ENCODE data around the gene PLPPR3.

DNA sequence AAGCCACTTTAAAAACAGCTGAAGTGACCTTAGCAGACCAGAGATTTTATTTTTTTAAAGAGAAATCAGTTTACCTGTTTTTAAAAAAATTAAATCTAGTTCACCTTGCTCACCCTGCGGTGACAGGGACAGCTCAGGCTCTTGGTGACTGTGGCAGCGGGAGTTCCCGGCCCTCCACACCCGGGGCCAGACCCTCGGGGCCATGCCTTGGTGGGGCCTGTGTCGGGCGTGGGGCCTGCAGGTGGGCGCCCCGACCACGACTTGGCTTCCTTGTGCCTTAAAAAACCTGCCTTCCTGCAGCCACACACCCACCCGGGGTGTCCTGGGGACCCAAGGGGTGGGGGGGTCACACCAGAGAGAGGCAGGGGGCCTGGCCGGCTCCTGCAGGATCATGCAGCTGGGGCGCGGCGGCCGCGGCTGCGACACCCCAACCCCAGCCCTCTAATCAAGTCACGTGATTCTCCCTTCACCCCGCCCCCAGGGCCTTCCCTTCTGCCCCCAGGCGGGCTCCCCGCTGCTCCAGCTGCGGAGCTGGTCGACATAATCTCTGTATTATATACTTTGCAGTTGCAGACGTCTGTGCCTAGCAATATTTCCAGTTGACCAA is 10.8 kb downstream of the PLPPR3 start:
- no peak for TF ChIP-seq EZH2 (IDR thresholded peaks at IDR 0.05; ENCODE audit: low read length)
- TF ChIP-seq, protein P1, sequence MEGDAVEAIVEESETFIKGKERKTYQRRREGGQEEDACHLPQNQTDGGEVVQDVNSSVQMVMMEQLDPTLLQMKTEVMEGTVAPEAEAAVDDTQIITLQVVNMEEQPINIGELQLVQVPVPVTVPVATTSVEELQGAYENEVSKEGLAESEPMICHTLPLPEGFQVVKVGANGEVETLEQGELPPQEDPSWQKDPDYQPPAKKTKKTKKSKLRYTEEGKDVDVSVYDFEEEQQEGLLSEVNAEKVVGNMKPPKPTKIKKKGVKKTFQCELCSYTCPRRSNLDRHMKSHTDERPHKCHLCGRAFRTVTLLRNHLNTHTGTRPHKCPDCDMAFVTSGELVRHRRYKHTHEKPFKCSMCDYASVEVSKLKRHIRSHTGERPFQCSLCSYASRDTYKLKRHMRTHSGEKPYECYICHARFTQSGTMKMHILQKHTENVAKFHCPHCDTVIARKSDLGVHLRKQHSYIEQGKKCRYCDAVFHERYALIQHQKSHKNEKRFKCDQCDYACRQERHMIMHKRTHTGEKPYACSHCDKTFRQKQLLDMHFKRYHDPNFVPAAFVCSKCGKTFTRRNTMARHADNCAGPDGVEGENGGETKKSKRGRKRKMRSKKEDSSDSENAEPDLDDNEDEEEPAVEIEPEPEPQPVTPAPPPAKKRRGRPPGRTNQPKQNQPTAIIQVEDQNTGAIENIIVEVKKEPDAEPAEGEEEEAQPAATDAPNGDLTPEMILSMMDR (optimal IDR thresholded peaks at IDR 0.05 in 1 of 3, IDR thresholded peaks at IDR 0.05 in 1 of 3, conservative IDR thresholded peaks at IDR 0.05 in 1 of 3; ENCODE audit: extremely low read depth in 1 of 3, insufficient read depth in 2 of 3, low read length in 3 of 3): no peak

Measured in keratinocyte (primary cell).